Measurements from ENCODE around the gene SV2A.
"Not testable (repeated sequence)": the region's sequence is repeated elsewhere in the genome, so short reads cannot be mapped to it uniquely, and the experiment has no call there.

SV2A gene

DNA sequence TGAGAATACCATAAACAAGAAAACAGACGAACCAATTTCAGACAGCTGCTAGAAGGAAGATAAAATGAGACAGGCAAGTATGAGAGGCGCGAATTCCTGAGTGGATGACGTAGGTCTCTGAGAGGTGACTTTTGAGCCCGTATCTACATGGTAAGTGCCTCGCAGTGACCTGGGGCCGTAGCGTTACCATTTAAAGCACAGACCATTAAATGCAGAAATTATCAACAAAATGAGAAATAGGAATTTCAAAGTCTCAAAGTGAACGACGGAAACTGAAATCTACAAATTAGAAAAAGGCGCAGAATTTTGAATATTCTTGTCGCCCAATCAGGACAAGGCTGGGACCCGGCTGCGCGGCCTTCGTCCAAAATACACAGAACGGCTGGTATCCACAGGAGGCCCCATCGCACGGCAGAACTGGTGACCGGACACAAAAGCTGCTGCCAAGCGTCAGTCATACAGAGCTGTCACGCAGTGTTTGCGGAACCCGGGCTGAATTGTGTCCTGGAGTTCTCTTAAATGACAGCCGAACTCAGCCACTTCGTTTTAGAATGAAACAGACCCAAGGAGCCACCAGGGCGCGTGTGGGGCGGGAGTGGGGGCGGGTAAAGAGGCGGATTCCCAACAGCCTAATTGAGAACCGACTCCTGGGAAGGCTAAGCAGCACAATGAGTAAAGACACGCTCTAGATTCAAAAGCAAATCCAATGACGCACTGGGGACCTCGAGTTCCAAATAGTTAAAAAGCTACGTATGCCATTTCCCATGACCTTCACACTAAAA is 32.1 kb downstream of the SV2A start:
- DNase-seq, result peak in 1 of 2 experiments; percentile 69

DNA sequence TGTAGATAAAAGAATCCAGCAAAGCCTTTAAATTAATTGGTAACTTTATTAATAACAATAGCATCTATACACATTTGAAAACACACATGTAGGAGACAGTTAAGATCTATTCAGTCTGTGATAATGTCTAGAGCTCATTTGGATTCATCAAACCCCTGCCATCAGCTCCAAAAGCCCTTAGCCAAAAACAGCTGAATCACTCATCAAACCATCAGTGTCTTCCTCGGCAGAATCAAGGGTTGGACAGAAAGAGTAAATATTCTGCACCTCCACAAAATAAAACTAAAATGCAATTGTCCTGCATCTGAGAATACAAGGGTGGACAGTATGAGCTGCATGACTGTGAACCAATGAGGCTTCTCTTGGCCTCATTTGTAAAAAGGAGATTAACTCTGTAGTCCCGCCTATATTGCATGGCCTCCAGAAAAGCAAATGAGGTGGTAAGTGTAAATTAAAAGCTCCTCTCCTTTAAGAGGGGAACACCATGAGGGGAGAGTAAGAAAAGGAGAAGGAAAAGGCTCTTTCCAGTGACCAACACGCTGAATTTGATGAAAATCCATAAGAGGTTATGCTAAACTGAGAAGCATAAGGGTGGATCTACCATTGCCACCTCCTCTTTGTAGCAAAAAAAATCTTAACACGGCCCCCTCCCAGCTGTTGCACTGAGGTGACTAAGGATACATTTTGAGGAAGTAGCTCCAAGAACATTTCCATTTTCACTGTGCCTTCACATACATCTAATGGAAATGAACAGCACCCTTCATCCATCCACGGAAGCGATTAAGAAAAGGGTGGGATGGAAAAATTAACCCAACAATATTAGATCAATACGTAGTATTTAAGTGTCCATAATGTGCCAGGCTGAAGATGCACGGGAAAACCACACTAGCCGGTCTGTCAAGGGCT is 33.0 kb downstream of the SV2A start:
- DNase-seq, result peak in 1 of 2 experiments; percentile 63

DNA sequence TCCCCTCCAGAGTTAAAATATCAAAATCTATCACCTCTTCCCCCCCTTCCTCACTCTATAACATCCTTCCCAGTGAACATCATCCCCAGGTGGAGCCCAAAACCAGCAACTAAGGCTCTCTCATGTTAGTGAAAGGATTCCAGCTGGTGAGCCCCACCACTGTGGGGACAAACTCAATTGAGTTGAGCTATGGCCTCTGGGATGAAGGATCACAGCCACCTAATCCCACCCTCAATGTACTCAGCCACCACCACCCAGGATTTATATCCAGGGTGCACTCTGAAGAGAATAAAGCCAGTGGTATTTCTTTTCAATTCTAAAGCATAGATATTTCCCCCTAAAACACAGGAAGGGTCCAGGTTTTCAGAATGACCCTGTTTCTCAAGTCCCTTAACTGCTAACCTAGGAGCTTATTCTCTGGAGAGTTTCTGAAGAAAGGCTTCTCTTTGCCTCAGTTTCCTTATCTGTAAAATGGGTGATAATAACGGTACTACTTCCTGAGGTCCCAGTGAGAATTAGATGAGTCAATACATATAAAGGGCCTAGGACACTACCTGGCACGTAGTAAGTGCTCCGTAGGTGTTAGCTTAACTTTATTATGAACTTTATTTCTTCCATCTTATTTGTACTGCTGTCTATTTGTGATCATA is 33.9 kb downstream of the SV2A start:
- no peak for DNase-seq

DNA sequence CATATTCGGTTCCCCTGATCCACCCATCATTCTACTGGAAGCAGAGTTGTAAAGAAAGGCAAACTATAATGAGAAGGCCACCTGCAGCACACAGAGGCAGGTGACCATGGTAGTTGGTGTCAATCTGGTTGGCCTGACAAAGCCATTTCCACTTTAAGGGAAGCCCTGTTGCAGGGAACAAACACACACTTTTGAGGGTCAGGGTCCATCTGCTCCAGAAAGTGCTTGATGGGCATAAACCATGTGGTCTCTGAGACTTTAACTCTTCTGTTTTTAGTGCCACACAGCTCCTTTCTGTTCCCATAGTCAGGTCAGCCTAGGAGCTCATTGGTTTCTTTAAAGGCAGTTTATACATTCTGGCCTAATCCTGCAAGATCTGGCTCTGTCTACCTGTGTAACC is 35.8 kb downstream of the SV2A start:
- no peak for DNase-seq

DNA sequence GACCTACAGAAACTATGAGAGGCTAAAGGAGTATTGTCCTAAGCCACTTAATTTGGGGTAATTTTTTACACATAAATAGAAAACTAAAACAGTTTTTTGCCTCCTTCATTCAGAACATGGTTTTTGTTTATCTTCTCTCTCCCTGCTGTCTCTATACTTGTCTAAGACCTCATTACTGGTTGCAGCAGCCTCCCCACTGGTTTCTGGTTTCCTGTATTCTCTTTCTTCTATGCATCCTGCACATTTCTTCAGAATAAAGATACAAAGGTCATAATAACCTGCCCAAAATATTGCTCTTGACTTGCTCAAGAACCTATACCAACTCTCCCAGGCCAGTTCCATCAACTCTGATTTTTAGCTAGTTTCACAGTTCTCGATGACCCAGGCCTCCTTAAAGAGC is 38.1 kb downstream of the SV2A start:
- DNase-seq, result no peak

DNA sequence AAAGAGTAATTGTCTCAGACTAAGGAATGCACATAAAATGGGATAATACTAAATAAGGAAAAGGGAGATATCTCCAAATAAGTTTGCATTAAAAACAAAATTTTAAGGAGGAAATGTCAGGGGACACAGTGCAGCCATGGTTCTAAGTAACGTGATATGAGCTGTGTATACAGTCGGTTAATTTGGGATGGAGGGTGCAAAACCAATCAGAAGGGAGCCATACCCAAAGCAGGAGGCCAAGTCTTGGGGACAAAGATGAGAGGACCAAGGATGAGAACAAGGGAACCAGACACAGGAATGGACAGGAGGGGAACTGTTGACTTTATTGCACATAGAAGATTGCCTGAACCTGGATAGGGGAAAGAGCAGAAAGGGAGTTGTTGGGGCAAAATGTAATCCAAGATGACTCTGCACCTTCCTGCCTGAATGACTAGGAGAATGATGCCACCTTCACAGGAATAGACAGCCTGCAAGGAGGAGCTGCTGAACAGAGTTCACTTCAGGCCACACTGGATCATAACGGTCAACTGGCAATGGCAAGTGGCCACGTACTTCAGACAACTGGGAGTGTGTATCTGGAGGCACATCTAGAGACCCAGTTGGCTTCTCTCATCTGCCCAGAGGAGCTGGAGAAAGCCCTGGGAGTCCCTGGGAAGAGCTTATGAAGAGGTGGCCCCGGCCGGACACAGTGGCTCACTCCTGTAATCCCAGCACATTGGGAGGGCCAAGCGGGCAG is 40.3 kb downstream of the SV2A start:
- no peak for DNase-seq

DNA sequence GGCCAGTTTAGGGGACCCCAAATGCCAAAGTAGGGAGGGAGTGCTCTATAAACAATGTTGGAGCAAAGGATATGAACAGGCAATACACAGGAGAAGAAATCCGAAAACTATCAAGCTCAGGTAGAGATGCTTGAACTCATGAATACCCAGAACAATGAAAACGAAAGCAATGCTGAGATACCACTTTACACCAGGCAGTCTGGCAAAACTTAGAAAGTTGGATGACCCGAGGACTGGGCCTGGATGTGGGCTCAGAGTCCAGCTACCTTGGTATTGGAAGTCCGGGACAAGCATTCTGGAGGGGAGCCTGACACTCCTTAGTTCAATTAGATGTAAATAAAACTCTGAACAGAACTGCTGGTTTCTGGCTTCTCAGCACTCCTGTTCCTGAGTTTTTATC is 44.6 kb downstream of the SV2A start:
- DNase-seq, result not testable (repeated sequence)

DNA sequence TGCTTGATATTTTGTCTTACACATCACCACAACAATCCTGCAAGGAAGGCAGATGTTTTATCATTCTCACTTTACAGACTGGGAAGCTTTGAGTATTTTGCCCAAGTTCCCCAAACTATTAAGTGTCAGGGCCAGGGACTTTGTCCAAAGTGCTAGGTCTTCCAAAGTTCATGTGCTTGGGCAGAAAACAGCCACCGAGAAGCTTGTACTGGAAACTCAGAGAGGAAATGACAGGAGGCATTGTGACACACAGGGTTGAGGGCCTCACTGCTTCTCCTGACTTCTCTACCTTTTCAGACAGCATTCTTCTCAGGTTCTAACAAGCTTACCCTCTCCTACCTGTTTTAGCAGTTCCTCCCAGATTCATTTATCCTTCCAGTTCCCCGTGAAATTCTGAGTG is 50.8 kb downstream of the SV2A start:
- DNase-seq, result not testable (repeated sequence)

DNA sequence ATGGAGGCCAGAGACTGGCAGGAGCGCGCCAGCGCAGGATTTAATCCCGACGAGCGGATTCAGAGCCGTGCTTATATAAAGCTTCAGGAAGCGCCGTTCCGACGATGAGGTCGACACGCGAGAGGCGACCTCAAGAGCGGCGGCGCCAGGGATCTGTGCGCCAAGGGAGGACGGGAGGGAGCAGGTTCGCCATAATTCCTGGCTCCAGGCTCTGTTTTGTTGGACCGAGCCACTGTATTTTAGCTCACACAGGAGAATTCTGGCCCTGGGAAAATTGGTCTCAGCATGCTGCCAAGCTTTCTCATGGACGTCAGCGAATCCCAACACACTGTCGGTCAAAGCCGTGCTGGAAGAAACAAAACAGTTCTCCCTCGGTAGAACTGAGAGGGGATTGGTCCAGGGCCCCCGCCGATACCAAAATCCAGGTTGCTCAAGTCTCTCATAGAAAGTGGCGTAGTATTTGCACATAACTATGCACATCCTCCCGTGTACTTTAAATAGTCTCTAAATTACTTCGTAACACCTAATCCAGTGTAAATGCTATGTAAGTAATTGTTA is 56.1 kb downstream of the SV2A start:
- not testable (repeated sequence) for DNase-seq

DNA sequence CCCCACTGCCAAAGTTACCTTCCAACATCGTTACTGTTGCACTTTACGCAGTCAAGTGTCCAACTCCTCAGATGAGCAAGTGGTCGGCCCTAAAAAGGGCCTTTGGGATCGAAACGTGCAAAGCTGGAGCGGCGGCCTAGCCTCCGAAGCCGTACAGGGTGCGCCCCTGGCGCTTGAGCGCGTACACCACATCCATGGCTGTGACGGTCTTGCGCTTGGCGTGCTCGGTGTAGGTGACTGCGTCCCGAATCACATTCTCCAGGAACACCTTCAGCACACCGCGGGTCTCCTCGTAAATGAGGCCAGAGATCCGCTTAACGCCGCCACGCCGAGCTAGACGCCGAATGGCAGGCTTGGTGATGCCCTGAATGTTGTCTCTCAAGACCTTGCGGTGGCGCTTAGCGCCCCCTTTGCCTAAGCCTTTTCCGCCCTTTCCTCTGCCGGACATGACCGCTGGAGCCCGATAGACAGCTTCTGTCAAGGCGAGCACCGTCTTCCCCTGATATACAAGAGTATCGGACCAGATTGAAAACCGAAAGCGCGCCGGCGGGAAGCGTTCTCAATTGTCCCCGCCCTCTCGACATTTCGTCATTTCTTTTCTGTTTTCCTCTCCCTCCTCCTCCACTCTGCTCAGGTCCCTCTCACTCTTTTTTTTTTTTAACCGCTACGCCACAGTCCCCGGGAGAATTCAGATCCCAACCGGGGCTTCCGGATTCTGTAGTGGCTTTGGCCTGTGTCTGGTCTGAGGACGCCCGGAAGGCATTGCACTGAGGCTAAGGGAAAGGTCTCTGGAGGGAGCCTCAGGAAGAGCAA is 56.8 kb downstream of the SV2A start:
- DNase-seq, result not testable (repeated sequence)

DNA sequence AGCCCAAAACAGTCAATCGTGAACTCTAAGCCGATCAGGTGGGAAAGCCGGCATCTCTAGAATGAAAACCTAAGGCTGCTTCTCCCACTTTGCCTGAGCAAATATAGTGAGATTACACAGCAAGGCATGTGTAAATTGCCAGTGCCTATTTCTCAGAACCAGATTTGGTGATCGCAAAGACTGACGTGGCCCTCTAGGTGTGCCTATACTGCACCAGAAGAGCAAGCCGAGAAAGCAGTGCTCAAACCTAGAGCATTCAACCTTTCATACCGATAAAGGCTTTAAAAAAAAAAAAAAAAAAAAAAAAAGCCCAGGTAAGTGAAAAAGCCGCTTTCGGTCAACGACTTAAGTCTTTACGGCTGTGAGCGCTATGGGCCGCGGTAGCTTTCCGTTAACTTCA is 57.4 kb downstream of the SV2A start:
- DNase-seq, result not testable (repeated sequence)
